ENCODE results near the gene USP51.
"Not testable (repeated sequence)": the region's sequence is repeated elsewhere in the genome, so short reads cannot be mapped to it uniquely, and the experiment has no call there.

The USP51 gene

GRCh38 chrX:55464050-55464449, 25.6 kb downstream of the USP51 start:
- not testable (repeated sequence) for FAIRE-seq

DNA sequence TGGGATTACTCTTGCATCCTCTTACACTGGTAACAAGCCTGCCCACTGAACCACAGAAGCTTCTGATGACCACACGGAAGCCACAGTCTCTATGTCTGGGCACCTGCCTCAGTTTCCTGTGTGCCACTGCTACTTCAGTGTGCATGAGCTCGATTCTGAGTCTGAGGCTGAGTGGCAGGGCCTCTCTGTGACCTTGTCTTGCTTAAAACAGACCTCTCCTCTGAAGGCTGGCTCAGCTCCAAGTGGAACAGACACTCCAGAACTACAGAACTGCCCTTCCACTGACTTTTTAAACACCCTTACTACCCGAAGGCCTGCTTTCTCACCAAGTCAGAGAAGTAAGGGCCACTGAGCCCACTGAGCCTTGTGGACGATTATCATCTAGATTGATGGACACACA, 29.7 kb downstream of the USP51 start:
- not testable (repeated sequence) for FAIRE-seq

DNA sequence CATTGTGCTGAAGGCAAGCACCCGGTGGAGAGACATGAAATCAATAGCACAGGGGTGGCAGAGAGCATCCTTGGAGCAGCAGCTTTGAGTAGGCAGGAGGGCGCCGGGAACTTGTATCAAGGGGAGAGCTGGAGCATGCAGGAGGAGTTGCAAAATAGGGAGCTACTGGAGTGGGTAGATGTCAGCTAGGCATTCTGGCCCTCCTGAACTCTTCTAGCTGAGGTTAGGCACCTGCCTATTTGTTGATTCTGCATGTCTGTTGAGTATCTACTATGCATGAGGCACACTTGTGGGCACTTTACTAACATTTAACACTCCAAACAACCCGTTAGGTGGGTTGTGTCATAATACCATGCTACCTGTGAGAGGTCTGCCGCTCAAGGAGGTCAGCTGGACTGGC, 30.2 kb downstream of the USP51 start:
- FAIRE-seq = not testable (repeated sequence)

DNA sequence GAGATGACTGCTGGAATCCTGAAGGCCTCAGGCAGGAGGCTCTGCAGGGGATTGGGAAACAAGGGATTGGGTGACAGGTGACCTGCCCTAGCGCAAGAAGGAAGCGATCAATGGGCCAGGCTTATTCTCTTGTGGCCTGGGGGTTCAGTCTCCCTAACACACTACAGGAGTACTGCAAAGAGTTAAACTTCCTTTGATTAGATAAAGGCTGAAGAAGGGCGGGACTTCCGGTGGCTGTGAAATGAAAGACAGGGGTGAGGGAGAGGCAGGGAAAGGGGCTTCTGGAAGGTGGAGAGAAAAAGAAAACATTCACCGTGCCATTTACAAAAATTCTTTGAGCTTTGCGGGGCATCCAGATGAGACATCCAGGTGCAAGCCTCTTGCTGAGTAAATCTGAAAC, 33.9 kb downstream of the USP51 start:
- FAIRE-seq = not testable (repeated sequence)

GRCh38 chrX:55452833-55453124, 36.9 kb downstream of the USP51 start:
- no peak for FAIRE-seq

DNA sequence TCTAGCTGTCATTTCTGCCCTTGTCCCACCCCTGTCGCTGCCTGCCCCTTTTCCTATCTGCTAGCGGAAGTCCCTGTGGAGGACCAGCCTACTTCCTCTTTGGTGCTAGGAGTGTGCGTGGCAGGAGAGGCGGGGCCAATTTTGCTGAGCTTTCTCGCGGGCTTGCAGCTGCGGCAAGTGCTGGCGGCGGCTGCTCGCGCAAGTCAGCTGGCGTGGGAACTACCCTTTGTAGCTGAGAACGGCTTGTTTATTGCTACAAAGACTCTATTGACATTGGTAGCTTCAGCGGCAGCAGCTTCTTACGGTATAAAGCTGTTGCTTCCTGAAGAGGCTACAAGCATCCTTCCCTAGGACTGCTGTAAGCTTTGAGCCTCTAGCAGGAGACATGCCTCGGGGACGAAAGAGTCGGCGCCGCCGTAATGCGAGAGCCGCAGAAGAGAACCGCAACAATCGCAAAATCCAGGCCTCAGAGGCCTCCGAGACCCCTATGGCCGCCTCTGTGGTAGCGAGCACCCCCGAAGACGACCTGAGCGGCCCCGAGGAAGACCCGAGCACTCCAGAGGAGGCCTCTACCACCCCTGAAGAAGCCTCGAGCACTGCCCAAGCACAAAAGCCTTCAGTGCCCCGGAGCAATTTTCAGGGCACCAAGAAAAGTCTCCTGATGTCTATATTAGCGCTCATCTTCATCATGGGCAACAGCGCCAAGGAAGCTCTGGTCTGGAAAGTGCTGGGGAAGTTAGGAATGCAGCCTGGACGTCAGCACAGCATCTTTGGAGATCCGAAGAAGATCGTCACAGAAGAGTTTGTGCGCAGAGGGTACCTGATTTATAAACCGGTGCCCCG, 37.4 kb downstream of the USP51 start, which contains the start of gene MAGEH1:
TSS of gene MAGEH1 (plus strand) at position 138 of the 843 bp plus-strand sequence. CDS start at position 386, 248 bp downstream.
- FAIRE-seq = no peak

GRCh38 chrX:55451626-55451989, 38.0 kb downstream of the USP51 start:
- FAIRE-seq = no peak

DNA sequence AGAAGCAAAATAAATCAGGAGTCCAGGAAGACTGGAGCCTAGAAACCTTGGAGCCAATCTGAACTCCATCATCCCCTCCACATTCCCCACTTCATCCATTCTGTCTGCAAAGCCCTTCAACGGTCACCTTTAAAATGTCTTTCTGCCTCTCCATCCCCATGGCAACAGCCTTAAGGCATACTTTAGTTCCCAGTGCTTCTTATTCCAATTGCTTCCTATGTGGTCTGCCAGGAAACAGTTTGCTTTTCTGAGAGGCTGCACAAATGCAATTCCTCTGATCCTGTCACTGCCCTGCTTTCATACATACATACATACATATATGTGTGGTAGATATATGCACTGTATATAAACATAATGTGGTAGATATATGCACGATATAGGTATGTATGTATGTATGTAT, 38.5 kb downstream of the USP51 start:
- no peak for FAIRE-seq

- FAIRE-seq = no peak
Observed at GRCh38 chrX:55450259-55450658, 39.4 kb downstream of the USP51 start.

DNA sequence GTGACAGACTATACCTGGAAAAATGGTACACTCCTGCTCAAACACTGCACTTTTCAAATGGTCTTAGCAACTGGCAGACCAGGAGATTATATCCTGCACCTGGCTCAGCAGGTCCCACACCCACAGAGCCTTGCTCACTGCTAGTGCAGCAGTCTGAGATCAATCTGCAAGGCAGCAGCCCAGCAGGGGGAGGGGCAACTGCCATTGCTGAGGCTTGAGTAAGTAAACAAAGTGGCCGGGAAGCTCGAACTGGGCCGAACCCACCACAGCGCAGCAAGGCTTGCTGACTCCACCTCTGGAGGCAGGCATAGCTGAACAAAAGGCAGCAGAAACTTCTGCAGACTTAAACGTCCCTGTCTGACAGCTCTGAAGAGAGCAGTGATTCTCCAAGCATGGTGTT, 46.2 kb downstream of the USP51 start:
- FAIRE-seq = not testable (repeated sequence)

Data from TTC549 (cell line).